Activated T-helper 17 cell treated with anti-CD3 and anti-CD28 coated beads, Interleukin-2, amount 50 U/mL, for 72 hours (primary cell): ENCODE results near the gene FIBCD1. TPM values are rescaled to one million over a fixed set of nuclear protein-coding genes. Genes with fewer than 3 reads are reported as not detected.

Source experiments
- ATAC-seq: fragments of 150-1000 bp; cut with Tn5 transposase; replicated peaks from 2 replicates; pipeline ENCODE4 v1.10.0; 2021; ENCODE audit warnings: mild to moderate bottlenecking, moderate library complexity
- H3K27ac Mint-ChIP-seq: one replicate; pipeline ENCODE4 v1.8.0; 2022; ENCODE audit warnings: mixed read lengths
- H3K27me3 Mint-ChIP-seq: one replicate; pipeline ENCODE4 v1.8.0; 2022; ENCODE audit warnings: mixed read lengths
- H3K36me3 Mint-ChIP-seq: one replicate; pipeline ENCODE4 v1.8.0; 2022; ENCODE audit warnings: low read depth, mild to moderate bottlenecking, mixed read lengths
- H3K4me1 Mint-ChIP-seq: one replicate; pipeline ENCODE4 v1.8.0; 2022; ENCODE audit warnings: mixed read lengths
- H3K4me3 Mint-ChIP-seq: one replicate; pipeline ENCODE4 v1.8.0; 2022; ENCODE audit warnings: mild to moderate bottlenecking, mixed read lengths
- H3K9me3 Mint-ChIP-seq: one replicate; pipeline ENCODE4 v1.8.0; 2022; ENCODE audit warnings: mixed read lengths
- total RNA-seq, 2 donors: library from RNA; stranded (reverse); gene quantifications; one replicate each; pipeline ENCODE4 v1.2.3, GENCODE V29; 2022

The FIBCD1 gene
- total RNA-seq, 2 donors from 2014 or later, result not detected

GRCh38 chr9:130980526-130980925 lies 41.5 kb upstream of the FIBCD1 start:
- H3K4me3 Mint-ChIP-seq, result no peak overlapping the region
- no peaks in the 10 kb centered on the region for H3K36me3 Mint-ChIP-seq
- no peaks in the 10 kb centered on the region for H3K9me3 Mint-ChIP-seq
- no peak overlapping the region for H3K27ac Mint-ChIP-seq
- H3K27me3 Mint-ChIP-seq, result peaks cover 8% of the 10 kb centered on the region
- H3K4me1 Mint-ChIP-seq, result no peaks in the 10 kb centered on the region
- ATAC-seq, result no peak

GRCh38 chr9:130979591-130980385 lies 40.7 kb upstream of the FIBCD1 start:
- Mint-ChIP-seq H3K4me3 (no peak overlapping the region), H3K4me1 (no peaks in the 10 kb centered on the region), H3K9me3 (no peaks in the 10 kb centered on the region), H3K27ac (no peak overlapping the region), H3K36me3 (no peaks in the 10 kb centered on the region), H3K27me3 (peaks cover 8% of the 10 kb centered on the region)
- no peak for ATAC-seq

GRCh38 chr9:130977811-130978221 lies 38.8 kb upstream of the FIBCD1 start:
- peaks cover 13% of the 10 kb centered on the region for H3K27me3 Mint-ChIP-seq
- H3K27ac Mint-ChIP-seq, result no peak overlapping the region
- no peaks in the 10 kb centered on the region for H3K9me3 Mint-ChIP-seq
- no peaks in the 10 kb centered on the region for H3K4me1 Mint-ChIP-seq
- no peaks in the 10 kb centered on the region for H3K36me3 Mint-ChIP-seq
- no peak overlapping the region for H3K4me3 Mint-ChIP-seq
- ATAC-seq, result no peak

GRCh38 chr9:130975932-130976841 lies 37.1 kb upstream of the FIBCD1 start:
- H3K27me3 Mint-ChIP-seq, result peaks cover 25% of the 10 kb centered on the region
- no peak overlapping the region for H3K27ac Mint-ChIP-seq
- H3K36me3 Mint-ChIP-seq, result no peaks in the 10 kb centered on the region
- peaks cover 10% of the 10 kb centered on the region for H3K4me1 Mint-ChIP-seq
- H3K9me3 Mint-ChIP-seq, result no peaks in the 10 kb centered on the region
- no peak overlapping the region for H3K4me3 Mint-ChIP-seq
- no peak for ATAC-seq

GRCh38 chr9:130975156-130975555 lies 36.1 kb upstream of the FIBCD1 start:
- Mint-ChIP-seq H3K27ac (no peak overlapping the region), H3K4me1 (peaks cover 10% of the 10 kb centered on the region), H3K9me3 (no peaks in the 10 kb centered on the region), H3K27me3 (peaks cover 18% of the 10 kb centered on the region), H3K36me3 (no peaks in the 10 kb centered on the region), H3K4me3 (no peak overlapping the region)
- ATAC-seq, result no peak

GRCh38 chr9:130974697-130975096 lies 35.6 kb upstream of the FIBCD1 start:
- H3K27me3 Mint-ChIP-seq, result peaks cover 17% of the 10 kb centered on the region
- no peaks in the 10 kb centered on the region for H3K9me3 Mint-ChIP-seq

GRCh38 chr9:130973686-130974281 lies 34.7 kb upstream of the FIBCD1 start:
- Mint-ChIP-seq H3K9me3 (no peaks in the 10 kb centered on the region), H3K36me3 (no peaks in the 10 kb centered on the region), H3K27ac (no peak overlapping the region)

More at GRCh38 chr9:130974697-130975096, 35.6 kb upstream of the FIBCD1 start:
- Mint-ChIP-seq H3K36me3 (no peaks in the 10 kb centered on the region), H3K4me3 (no peak overlapping the region), H3K4me1 (peaks cover 10% of the 10 kb centered on the region), H3K27ac (no peak overlapping the region)
- no peak for ATAC-seq

GRCh38 chr9:130972957-130973685 lies 34.1 kb upstream of the FIBCD1 start:
- ATAC-seq, result no peak
- no peaks in the 10 kb centered on the region for H3K9me3 Mint-ChIP-seq
- H3K4me3 Mint-ChIP-seq, result no peak overlapping the region
- H3K36me3 Mint-ChIP-seq, result no peaks in the 10 kb centered on the region
- peaks cover 17% of the 10 kb centered on the region for H3K27me3 Mint-ChIP-seq
- peaks cover 10% of the 10 kb centered on the region for H3K4me1 Mint-ChIP-seq
- no peak overlapping the region for H3K27ac Mint-ChIP-seq

More at GRCh38 chr9:130973686-130974281, 34.7 kb upstream of the FIBCD1 start:
- ATAC-seq, result no peak
- Mint-ChIP-seq H3K4me3 (no peak overlapping the region), H3K4me1 (peaks cover 10% of the 10 kb centered on the region), H3K27me3 (peaks cover 17% of the 10 kb centered on the region)

GRCh38 chr9:130972277-130972956 lies 33.4 kb upstream of the FIBCD1 start:
- H3K9me3 Mint-ChIP-seq, result no peaks in the 10 kb centered on the region
- no peaks in the 10 kb centered on the region for H3K36me3 Mint-ChIP-seq
- peaks cover 10% of the 10 kb centered on the region for H3K4me1 Mint-ChIP-seq
- peak overlapping the region; percentile 3 for H3K27ac Mint-ChIP-seq
- ATAC-seq, result no peak
- H3K27me3 Mint-ChIP-seq, result peaks cover 17% of the 10 kb centered on the region
- no peak overlapping the region for H3K4me3 Mint-ChIP-seq

GRCh38 chr9:130971294-130971849 lies 32.3 kb upstream of the FIBCD1 start:
- Mint-ChIP-seq H3K27me3 (peaks cover 17% of the 10 kb centered on the region), H3K4me1 (peaks cover 10% of the 10 kb centered on the region), H3K4me3 (no peak overlapping the region), H3K9me3 (no peaks in the 10 kb centered on the region), H3K36me3 (no peaks in the 10 kb centered on the region), H3K27ac (no peak overlapping the region)
- ATAC-seq, result no peak

GRCh38 chr9:130970855-130971254 lies 31.8 kb upstream of the FIBCD1 start:
- Mint-ChIP-seq H3K27me3 (peaks cover 17% of the 10 kb centered on the region), H3K9me3 (no peaks in the 10 kb centered on the region), H3K27ac (no peak overlapping the region), H3K36me3 (no peaks in the 10 kb centered on the region), H3K4me3 (no peak overlapping the region), H3K4me1 (peaks cover 10% of the 10 kb centered on the region)
- no peak for ATAC-seq

GRCh38 chr9:130970052-130970451 lies 31.0 kb upstream of the FIBCD1 start:
- peaks cover 10% of the 10 kb centered on the region for H3K4me1 Mint-ChIP-seq
- no peak overlapping the region for H3K27ac Mint-ChIP-seq
- ATAC-seq, result no peak
- H3K36me3 Mint-ChIP-seq, result no peaks in the 10 kb centered on the region
- no peaks in the 10 kb centered on the region for H3K9me3 Mint-ChIP-seq
- H3K27me3 Mint-ChIP-seq, result peaks cover 17% of the 10 kb centered on the region
- no peak overlapping the region for H3K4me3 Mint-ChIP-seq

- Mint-ChIP-seq H3K27ac (no peak overlapping the region), H3K36me3 (no peaks in the 10 kb centered on the region), H3K27me3 (peaks cover 6% of the 10 kb centered on the region), H3K9me3 (no peaks in the 10 kb centered on the region), H3K4me3 (no peak overlapping the region), H3K4me1 (no peaks in the 10 kb centered on the region)
- no peak for ATAC-seq
Measured at GRCh38 chr9:130965680-130966079, 26.6 kb upstream of the FIBCD1 start.
